Measurements from ENCODE around the gene RTN4IP1.

GRCh38 chr6:106557837-106558236 is 71.5 kb downstream of the RTN4IP1 start:
- no peak for TF ChIP-seq TAF1 (IDR thresholded peaks at IDR 0.05; ENCODE audit: borderline replicate concordance, low read depth, low read length)
- no peak for TF ChIP-seq POLR2A (IDR thresholded peaks at IDR 0.05; ENCODE audit: low read depth, low read length)

Data from GM12892 (cell line).